Measurements from ENCODE around the gene RNASEH2A. TPM values are rescaled to one million over a fixed set of nuclear protein-coding genes. Genes with fewer than 3 reads are reported as not detected.
A peak's percentile ranks its signal among the peaks of the same experiment; 100 is the strongest.

The RNASEH2A gene
- total RNA-seq, 1 experiment from 2014 or later: 41.6 TPM

- Mint-ChIP-seq H3K27ac (ENCODE audit: unreplicated experiment) (peak overlapping the region; percentile 98), H3K9me3 (ENCODE audit: low read depth, unreplicated experiment) (no peaks in the 10 kb centered on the region), H3K4me1 (ENCODE audit: low read depth, unreplicated experiment) (peaks cover 31% of the 10 kb centered on the region), H3K27me3 (ENCODE audit: unreplicated experiment) (no peaks in the 10 kb centered on the region), H3K4me3 (ENCODE audit: low read depth, unreplicated experiment) (peak overlapping the region; percentile 86), H3K36me3 (ENCODE audit: insufficient read depth, unreplicated experiment) (peaks cover 78% of the 10 kb centered on the region)
- DNase-seq: peak; percentile 91
- no TSS peak for BruUV-seq (replicated peaks)
- TF ChIP-seq CTCF (IDR thresholded peaks at IDR 0.05; ENCODE audit: unreplicated experiment): no peak
- intact Hi-C loops (cut with micrococcal nuclease; ENCODE audit: unreplicated experiment): no loop called here
- CTCF ChIA-PET: interaction anchor here (1.3 to 3.0 kb wide), 2 partner anchors 11 to 15 kb away, joined by 3 to 17 read pairs; no protein-coding TSS in a partner anchor
Measured at GRCh38 chr19:12793290-12794195, 12.8 kb upstream of the RNASEH2A start.

GRCh38 chr19:12794196-12794941 is 12.0 kb upstream of the RNASEH2A start:
- no peak for DNase-seq
- BruUV-seq (replicated peaks): no TSS peak
- peaks cover 78% of the 10 kb centered on the region for H3K36me3 Mint-ChIP-seq (ENCODE audit: insufficient read depth, unreplicated experiment)
- CTCF ChIA-PET: interaction anchor here (0.7 to 2.4 kb wide), 2 partner anchors 34 to 73 kb away, joined by 3 to 15 read pairs; no protein-coding TSS in a partner anchor
- no peaks in the 10 kb centered on the region for H3K9me3 Mint-ChIP-seq (ENCODE audit: low read depth, unreplicated experiment)
- H3K27ac Mint-ChIP-seq (ENCODE audit: unreplicated experiment): peak overlapping the region; percentile 81
- H3K4me1 Mint-ChIP-seq (ENCODE audit: low read depth, unreplicated experiment): peaks cover 23% of the 10 kb centered on the region
- intact Hi-C loops (cut with micrococcal nuclease; ENCODE audit: unreplicated experiment): no loop called here
- H3K27me3 Mint-ChIP-seq (ENCODE audit: unreplicated experiment): no peaks in the 10 kb centered on the region
- no peak for TF ChIP-seq CTCF (IDR thresholded peaks at IDR 0.05; ENCODE audit: unreplicated experiment)
- H3K4me3 Mint-ChIP-seq (ENCODE audit: low read depth, unreplicated experiment): peak overlapping the region; percentile 86

GRCh38 chr19:12794971-12795381 is 11.4 kb upstream of the RNASEH2A start:
- H3K9me3 Mint-ChIP-seq (ENCODE audit: low read depth, unreplicated experiment): no peaks in the 10 kb centered on the region
- no peaks in the 10 kb centered on the region for H3K27me3 Mint-ChIP-seq (ENCODE audit: unreplicated experiment)
- H3K27ac Mint-ChIP-seq (ENCODE audit: unreplicated experiment): no peak overlapping the region
- H3K4me3 Mint-ChIP-seq (ENCODE audit: low read depth, unreplicated experiment): no peak overlapping the region
- peaks cover 23% of the 10 kb centered on the region for H3K4me1 Mint-ChIP-seq (ENCODE audit: low read depth, unreplicated experiment)
- no peak for DNase-seq
- BruUV-seq (replicated peaks): no TSS peak
- CTCF ChIA-PET: interaction anchor here (0.7 to 2.4 kb wide), 3 partner anchors 34 to 74 kb away, joined by 3 to 15 read pairs (median 4); no protein-coding TSS in a partner anchor
- intact Hi-C loops (cut with micrococcal nuclease; ENCODE audit: unreplicated experiment): loop anchor here (1.0 kb wide), 1 partner anchor 18 kb away; no protein-coding TSS in a partner anchor
- peaks cover 78% of the 10 kb centered on the region for H3K36me3 Mint-ChIP-seq (ENCODE audit: insufficient read depth, unreplicated experiment)
- TF ChIP-seq CTCF (IDR thresholded peaks at IDR 0.05; ENCODE audit: unreplicated experiment): no peak
